Measurements from ENCODE around the gene RPL37A.
A peak's percentile ranks its signal among the peaks of the same experiment; 100 is the strongest.

Gene RPL37A

GRCh38 chr2:216485237-216485636 lies 13.4 kb upstream of the RPL37A start:
- no peaks in the 10 kb centered on the region for H3K79me2 ChIP-seq
- no peak overlapping the region for H3K4me3 ChIP-seq (ENCODE audit: low read depth, low read length)
- no peak overlapping the region for H3K9ac ChIP-seq
- TF ChIP-seq, protein P1, sequence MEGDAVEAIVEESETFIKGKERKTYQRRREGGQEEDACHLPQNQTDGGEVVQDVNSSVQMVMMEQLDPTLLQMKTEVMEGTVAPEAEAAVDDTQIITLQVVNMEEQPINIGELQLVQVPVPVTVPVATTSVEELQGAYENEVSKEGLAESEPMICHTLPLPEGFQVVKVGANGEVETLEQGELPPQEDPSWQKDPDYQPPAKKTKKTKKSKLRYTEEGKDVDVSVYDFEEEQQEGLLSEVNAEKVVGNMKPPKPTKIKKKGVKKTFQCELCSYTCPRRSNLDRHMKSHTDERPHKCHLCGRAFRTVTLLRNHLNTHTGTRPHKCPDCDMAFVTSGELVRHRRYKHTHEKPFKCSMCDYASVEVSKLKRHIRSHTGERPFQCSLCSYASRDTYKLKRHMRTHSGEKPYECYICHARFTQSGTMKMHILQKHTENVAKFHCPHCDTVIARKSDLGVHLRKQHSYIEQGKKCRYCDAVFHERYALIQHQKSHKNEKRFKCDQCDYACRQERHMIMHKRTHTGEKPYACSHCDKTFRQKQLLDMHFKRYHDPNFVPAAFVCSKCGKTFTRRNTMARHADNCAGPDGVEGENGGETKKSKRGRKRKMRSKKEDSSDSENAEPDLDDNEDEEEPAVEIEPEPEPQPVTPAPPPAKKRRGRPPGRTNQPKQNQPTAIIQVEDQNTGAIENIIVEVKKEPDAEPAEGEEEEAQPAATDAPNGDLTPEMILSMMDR (IDR thresholded peaks at IDR 0.05) = no peak
- no peak overlapping the region for H3K4me2 ChIP-seq (ENCODE audit: low read length)
- no peaks in the 10 kb centered on the region for H3K36me3 ChIP-seq (ENCODE audit: control insufficient read depth, insufficient read depth, low read length)
- no peaks in the 10 kb centered on the region for H3K4me1 ChIP-seq
- no peaks in the 10 kb centered on the region for H3K27me3 ChIP-seq (ENCODE audit: control insufficient read depth, insufficient read depth, low read length)
- H3K27ac ChIP-seq = no peak overlapping the region
- no peak overlapping the region for H2AFZ ChIP-seq
- H3K9me3 ChIP-seq (ENCODE audit: control insufficient read depth, low read length) = no peaks in the 10 kb centered on the region

- no peaks in the 10 kb centered on the region for H3K4me1 ChIP-seq
- TF ChIP-seq, protein P1 (IDR thresholded peaks at IDR 0.05) = no peak
- H3K27ac ChIP-seq = no peak overlapping the region
- H3K9me3 ChIP-seq (ENCODE audit: control insufficient read depth, low read length) = no peaks in the 10 kb centered on the region
- no peak overlapping the region for H2AFZ ChIP-seq
- H3K36me3 ChIP-seq (ENCODE audit: control insufficient read depth, insufficient read depth, low read length) = no peaks in the 10 kb centered on the region
- H3K4me3 ChIP-seq (ENCODE audit: low read depth, low read length) = no peak overlapping the region
- no peak overlapping the region for H3K9ac ChIP-seq
- H3K4me2 ChIP-seq (ENCODE audit: low read length) = no peak overlapping the region
- H3K27me3 ChIP-seq (ENCODE audit: control insufficient read depth, insufficient read depth, low read length) = no peaks in the 10 kb centered on the region
- H3K79me2 ChIP-seq = no peaks in the 10 kb centered on the region
Observed at GRCh38 chr2:216485745-216486144, 12.9 kb upstream of the RPL37A start.

DNA sequence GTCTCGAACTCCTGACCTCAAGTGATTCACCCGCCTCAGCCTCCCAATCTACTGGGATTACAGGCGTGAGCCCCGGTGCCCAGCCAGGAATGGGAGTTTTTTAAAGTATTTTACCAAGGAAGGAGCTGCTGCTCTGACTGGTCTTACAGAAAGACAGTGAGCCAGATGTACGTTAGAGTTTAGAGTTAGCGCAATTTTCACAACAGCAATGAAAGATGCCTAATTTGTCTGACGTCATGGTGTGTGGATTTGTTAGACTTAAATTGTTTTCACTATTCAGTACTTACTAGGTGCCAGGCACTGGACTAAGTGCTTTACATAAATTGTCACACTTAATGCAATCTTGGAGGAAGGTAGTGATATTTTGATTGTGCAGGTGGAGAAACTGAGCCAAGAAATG lies 12.4 kb upstream of the RPL37A start:
- Histone ChIP-seq H3K27me3 (ENCODE audit: control insufficient read depth, insufficient read depth, low read length) (no peaks in the 10 kb centered on the region), H3K9me3 (ENCODE audit: control insufficient read depth, low read length) (no peaks in the 10 kb centered on the region), H3K79me2 (no peaks in the 10 kb centered on the region), H3K4me3 (ENCODE audit: low read depth, low read length) (no peak overlapping the region), H3K27ac (no peak overlapping the region), H3K4me2 (ENCODE audit: low read length) (no peak overlapping the region), H3K9ac (no peak overlapping the region), H3K36me3 (ENCODE audit: control insufficient read depth, insufficient read depth, low read length) (no peaks in the 10 kb centered on the region), H2AFZ (no peak overlapping the region), H3K4me1 (no peaks in the 10 kb centered on the region)
- TF ChIP-seq, protein P1 (IDR thresholded peaks at IDR 0.05) = no peak

GRCh38 chr2:216486708-216487107 lies 11.9 kb upstream of the RPL37A start:
- no peak overlapping the region for H3K27ac ChIP-seq
- no peak overlapping the region for H3K9ac ChIP-seq

DNA sequence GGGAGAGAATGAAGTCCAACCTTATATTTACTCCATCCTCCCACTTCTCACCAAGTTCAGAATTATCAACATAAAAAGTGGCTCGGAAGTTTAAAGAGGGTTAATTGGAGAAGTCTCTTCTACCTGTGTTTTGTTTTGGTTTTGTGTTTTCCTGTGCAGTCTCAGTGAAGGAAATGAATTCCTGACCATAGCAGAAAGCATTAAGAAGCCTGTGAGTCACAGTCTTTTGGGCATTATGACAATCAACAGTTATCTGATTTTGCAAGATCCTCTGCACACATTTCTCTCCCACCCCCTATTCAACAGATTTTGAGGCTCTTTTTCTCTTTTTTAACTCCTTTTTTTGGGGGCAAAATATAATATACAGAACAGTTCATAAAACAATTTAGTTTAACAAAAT lies 8.6 kb upstream of the RPL37A start:
- no peak overlapping the region for H3K9ac ChIP-seq
- H2AFZ ChIP-seq = no peak overlapping the region
- peak overlapping the region; percentile 20 for H3K4me2 ChIP-seq (ENCODE audit: low read length)
- TF ChIP-seq, protein P1 (IDR thresholded peaks at IDR 0.05) = no peak
- no peaks in the 10 kb centered on the region for H3K4me1 ChIP-seq
- no peaks in the 10 kb centered on the region for H3K27me3 ChIP-seq (ENCODE audit: control insufficient read depth, insufficient read depth, low read length)
- no peak overlapping the region for H3K27ac ChIP-seq
- no peaks in the 10 kb centered on the region for H3K36me3 ChIP-seq (ENCODE audit: control insufficient read depth, insufficient read depth, low read length)
- no peaks in the 10 kb centered on the region for H3K79me2 ChIP-seq
- no peaks in the 10 kb centered on the region for H3K9me3 ChIP-seq (ENCODE audit: control insufficient read depth, low read length)
- no peak overlapping the region for H3K4me3 ChIP-seq (ENCODE audit: low read depth, low read length)

More at GRCh38 chr2:216486708-216487107, 11.9 kb upstream of the RPL37A start:
- H3K4me1 ChIP-seq = no peaks in the 10 kb centered on the region
- TF ChIP-seq, protein P1 (IDR thresholded peaks at IDR 0.05) = no peak
- no peaks in the 10 kb centered on the region for H3K27me3 ChIP-seq (ENCODE audit: control insufficient read depth, insufficient read depth, low read length)
- H3K36me3 ChIP-seq (ENCODE audit: control insufficient read depth, insufficient read depth, low read length) = no peaks in the 10 kb centered on the region
- no peak overlapping the region for H3K4me3 ChIP-seq (ENCODE audit: low read depth, low read length)
- no peak overlapping the region for H2AFZ ChIP-seq
- H3K9me3 ChIP-seq (ENCODE audit: control insufficient read depth, low read length) = no peaks in the 10 kb centered on the region
- H3K4me2 ChIP-seq (ENCODE audit: low read length) = no peak overlapping the region
- H3K79me2 ChIP-seq = no peaks in the 10 kb centered on the region
